ENCODE measurements around the gene NOX5.

Gene NOX5

DNA sequence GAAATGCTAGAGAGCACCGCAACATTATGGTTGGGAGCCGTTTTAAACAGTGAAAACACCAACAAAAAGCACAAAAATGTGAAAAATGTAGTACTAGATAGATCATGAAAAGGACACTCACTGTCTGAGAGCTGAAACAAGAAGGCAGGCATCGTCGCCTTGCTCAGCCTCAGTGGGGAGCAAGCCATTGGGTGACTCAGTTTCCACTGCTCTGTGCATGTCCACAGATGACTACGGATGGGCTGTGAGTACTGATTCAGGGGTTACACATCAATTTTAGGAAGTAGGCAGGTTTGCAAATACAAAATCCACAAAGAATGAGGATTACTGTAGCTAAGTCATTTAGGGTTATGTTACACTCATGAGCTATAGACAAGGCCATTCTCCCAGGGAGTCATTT is 10.8 kb downstream of the NOX5 start:
- no peak for DNase-seq

DNA sequence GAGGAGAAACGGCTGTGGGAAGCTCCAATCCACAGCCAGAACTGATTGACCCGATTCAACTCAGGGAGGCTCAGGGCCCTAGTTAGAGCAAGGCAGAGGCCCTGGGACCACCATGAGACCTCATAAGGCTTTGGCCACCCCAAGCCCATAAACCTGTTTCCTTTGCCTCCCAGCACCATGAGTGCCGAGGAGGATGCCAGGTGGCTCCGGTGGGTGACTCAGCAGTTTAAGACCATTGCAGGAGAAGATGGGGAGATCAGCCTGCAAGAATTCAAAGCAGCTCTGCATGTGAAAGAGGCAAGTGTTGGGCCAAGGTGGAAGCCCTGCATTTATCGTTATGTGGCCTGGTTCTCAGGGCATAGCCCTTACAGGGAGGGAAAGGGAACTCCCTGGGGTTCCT is 11.9 kb downstream of the NOX5 start:
- no peak for DNase-seq

DNA sequence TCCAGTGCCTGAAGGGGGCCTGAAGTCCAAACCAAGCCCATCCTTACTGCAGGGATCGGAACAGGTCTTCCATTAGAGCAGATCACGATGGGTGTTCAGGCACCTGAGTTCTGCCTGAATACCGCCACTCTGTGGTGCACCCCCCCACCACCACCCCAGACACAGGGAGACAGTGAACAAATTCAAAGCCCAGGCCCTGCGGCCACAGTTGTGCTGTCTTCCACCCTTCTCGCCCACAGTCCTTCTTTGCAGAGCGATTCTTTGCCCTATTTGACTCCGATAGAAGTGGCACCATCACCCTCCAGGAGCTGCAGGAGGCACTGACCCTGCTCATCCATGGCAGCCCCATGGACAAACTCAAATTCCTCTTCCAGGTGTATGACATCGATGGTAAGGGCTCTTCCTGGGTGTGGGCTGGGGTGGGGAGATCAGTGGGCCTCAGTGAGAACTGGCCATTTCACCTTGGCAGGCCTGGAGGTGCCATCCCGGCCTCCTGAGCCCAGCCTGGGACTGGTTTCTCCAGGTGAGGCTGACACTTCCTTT is 13.6 kb downstream of the NOX5 start:
- DNase-seq: no peak

DNA sequence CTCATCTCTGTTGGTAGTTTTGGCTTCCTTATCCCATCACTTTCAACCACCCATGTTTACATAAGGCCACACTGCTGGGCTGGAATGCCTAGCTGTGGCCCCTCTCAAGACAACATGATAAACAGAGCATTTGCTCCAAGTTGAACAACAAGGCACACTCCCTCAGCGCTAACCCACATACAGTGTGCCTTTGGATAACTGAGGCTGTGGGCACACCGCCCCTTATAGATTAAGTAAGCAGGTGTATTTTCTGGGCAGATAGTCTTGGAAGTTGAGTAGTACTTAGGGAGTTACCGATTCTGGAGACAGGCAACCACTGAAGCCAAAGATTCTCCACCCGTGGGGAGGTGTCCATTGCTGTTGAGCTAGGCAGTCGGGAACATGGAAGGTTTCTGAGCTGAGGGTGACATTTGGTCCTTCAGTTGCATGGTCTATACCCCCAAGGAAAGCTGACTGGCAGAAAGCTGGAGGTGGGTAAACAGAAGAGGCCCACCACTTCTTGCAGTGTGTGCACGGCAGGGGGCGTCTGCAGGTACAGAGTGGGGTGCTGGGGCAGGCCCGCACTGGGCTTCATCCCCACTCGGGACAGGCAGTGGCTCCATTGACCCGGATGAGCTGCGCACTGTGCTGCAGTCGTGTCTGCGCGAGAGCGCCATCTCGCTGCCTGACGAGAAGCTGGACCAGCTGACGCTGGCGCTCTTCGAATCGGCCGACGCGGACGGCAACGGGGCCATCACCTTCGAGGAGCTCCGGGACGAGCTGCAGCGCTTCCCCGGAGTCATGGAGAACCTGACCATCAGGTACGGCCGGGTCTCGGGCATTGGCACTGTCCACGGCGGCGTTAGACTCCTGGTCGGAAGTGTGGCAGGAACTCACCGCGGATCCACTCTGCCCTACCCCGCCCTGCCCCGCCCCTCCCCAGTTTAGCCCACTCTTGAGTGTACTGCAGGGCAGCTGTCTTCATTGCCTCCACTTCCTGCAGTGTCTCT is 16.8 kb downstream of the NOX5 start:
- DNase-seq: peak; percentile 83

DNA sequence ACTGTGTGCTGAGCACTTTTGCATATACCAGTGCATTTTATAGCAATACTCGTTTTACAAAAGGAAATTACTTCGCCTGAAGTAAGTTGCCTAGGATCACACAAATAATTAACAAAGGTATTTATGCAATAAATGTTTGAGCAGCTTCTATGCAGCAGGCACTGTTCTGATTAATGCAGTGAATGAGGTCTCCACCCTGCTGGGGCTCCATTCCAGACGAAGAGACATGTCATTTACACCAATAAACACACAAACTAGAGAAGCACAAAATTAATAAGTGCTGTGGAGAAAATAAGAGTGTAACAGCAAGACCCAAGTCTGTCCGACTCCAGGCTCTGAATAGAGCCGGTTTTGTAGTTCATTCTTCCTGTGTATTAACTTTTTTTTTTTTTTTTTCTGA is 17.5 kb downstream of the NOX5 start:
- DNase-seq: no peak

DNA sequence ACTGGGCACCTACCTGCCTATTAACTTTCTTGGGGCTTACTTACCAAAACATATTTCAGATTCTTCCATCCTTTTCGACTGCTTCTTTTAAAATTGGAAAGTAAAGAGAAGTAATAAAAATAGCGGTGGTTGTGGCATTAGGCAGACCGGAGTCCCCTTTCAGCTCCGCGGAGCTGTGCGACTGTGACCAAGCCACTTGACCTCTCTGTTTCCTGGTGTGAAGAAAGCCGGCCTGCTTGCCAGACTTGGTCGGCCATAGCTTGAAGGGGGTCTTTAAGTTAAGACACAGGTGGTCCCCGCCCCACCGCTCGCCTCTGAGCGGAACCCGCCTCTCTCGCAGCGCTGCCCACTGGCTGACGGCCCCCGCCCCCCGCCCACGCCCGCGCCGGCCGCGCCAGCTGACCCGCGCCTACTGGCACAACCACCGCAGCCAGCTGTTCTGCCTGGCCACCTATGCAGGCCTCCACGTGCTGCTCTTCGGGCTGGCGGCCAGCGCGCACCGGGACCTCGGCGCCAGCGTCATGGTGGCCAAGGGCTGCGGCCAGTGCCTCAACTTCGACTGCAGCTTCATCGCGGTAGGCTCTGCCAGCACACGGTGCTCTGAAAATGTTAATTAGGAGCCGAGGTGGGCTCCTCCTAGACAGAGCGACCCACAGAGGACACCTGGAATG is 18.3 kb downstream of the NOX5 start:
- DNase-seq: no peak

DNA sequence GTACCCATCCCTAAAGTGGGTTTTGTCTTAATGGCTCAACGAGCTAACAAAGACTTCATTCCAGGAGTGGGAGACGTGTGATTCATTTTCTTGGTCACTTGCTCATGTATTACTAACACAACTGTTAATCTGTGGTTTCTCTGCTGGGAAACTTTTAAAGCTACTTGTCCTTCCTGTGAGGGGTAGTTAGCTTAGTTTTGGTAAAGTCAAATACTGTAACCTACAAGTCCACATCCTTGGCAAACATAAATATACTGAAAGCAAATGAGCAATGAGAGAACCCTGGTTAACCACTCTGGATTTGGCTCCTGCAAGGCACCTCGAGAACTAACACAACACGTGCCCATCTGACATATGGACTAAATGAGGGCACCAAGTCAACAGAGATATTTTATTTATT is 19.9 kb downstream of the NOX5 start:
- no peak for DNase-seq

- no peak for DNase-seq
Measured at GRCh38 chr15:69035205-69035917, 20.9 kb downstream of the NOX5 start.

GRCh38 chr15:69035918-69036258 is 21.4 kb downstream of the NOX5 start:
- no peak for DNase-seq

GRCh38 chr15:69036826-69037225 is 22.3 kb downstream of the NOX5 start:
- DNase-seq: no peak

DNA sequence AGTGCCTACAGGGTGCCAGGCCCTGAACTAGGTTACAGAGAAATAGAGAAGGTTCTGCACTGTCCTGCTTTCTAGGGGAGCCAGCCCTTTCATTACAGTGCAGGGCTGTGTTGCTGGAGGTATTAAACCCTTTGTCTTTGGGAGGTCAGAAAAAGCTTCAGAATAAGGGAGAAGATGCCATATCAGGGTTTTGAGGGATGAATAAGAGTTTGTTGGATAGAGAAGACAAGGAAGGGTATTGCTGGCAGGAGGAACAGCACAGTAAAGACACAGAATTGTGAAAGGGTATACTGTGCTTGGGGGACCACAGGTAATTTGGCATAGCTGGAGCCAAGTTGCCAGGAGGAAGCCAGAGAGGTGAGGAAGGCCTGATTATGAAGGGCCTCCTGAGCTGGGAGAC is 23.0 kb downstream of the NOX5 start:
- no peak for DNase-seq

DNA sequence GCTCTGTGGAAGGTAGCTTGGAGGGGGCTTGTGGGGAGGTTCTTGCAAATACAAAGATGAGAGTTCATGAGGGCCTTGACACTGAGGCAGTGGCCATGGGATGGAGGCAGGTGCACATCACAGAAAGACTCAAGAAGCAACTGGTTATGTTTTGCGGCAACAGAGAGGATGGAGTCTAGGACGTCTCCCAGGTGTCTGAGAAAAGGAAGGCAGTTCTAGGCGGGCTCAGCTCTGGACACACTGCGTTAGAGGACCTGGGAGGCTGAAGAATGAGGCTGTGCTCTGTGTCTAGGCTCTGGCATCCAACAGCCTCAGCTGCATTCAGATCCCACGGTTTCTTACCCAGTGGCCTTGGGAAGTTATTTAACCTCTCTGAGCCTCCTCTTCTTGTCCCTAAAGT is 23.5 kb downstream of the NOX5 start:
- DNase-seq: no peak

GRCh38 chr15:69038508-69038907 is 24.0 kb downstream of the NOX5 start:
- no peak for DNase-seq

DNA sequence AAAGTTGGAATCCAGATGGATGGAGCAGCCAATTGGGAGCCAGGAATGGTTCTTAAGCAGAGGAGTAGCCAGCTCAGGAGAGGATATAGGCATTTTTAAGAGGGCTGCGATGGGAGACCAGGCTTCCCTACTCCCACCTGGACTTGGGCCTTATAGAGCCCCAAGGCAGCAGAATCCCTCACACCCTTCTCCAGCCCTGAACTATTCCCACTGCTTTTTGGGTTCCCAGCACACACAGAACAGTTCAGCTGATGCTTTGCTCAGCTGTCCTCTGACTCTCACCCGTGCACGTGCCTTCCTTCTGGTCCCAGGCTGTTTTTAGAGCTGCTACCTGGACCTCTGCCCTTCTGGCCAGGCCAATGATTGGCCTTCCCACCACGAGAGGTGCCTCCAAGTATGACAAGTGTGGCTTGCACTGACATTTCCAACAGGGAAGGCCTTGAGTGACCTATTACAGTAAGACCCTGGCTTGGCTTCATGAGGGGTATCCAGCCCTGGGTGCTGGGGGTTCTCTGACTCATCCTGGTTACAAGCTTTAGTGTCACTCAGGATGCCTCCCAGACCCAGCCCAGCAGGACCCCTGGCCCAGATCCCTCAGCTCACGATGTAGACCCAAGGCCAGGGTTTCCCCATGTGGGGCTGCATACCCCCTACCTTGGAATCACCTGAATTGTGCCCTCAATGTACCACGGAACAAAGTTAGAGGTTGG is 25.2 kb downstream of the NOX5 start:
- DNase-seq: no peak

- no peak for DNase-seq
Measured at GRCh38 chr15:69042531-69042930, 28.0 kb downstream of the NOX5 start.

DNA sequence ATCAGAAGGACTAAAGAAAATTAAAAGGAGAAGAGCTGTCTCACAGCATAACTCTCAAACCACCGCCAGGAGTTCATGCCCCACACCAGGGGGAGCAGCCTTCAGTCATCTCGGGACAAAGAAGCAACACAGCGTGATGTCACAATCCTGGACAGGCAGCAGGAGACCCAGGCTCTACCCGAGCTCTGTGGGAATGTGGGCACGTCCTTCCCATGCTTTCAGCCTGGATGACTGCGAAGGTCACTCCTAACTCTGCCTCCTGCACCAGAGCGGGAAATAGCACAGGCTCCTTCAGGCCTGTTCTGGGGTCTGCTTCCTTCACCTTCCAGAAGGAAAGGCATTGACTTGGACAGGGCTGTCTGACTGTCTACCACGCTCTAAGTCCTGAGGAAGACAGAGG is 31.3 kb downstream of the NOX5 start:
- no peak for DNase-seq

DNA sequence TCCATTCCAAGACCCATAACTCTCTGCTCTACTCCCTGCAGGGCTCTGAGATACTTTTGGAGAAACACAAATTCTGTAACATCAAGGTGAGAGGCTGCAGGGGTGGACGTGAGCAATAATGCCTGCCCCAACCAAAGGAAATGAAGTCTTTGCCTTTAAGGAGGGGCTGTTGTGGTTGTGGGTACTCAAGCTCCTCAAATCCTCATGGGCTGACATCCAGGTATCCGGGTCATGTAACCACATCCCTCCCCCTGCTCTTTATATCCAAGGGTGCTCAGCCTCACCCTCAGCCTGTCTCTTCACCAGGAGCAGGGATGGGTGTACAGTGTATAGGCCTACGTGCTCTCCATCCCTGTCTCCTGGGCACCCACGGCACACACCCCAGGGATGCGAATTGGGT is 32.3 kb downstream of the NOX5 start:
- no peak for DNase-seq

GRCh38 chr15:69049976-69050375 is 35.5 kb downstream of the NOX5 start:
- DNase-seq: no peak

DNA sequence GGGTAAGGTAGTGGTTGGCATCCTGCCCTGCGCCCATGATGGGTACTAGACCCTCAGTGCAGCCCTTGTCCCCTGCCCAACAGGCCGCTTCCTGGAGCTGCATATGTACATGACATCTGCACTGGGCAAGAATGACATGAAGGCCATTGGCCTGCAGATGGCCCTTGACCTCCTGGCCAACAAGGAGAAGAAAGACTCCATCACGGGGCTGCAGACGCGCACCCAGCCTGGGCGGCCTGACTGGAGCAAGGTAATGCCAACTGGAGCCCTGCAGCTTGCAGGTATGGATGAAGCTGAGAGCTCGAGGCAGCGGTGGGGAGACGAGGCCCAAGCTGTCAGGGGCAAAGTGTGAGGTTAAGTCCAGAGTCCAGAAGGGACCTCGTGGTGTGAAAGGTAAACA is 40.8 kb downstream of the NOX5 start:
- no peak for DNase-seq

DNA sequence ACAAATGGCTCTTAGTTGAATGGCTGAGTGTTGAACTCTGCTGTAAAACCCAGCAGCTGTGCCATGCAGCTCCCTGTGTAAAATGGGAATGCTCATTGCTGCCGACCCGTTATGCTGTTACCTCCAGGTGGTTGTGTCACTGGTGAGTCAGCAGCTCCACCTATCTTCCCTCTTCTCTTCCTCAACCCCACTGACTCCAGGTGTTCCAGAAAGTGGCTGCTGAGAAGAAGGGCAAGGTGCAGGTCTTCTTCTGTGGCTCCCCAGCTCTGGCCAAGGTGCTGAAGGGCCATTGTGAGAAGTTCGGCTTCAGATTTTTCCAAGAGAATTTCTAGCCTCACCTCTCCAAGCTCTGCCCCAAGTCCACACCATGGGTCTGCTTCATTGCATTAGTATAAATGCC is 41.9 kb downstream of the NOX5 start:
- DNase-seq: no peak

GRCh38 chr15:69058830-69059556 is 44.5 kb downstream of the NOX5 start:
- DNase-seq: peak; percentile 91

DNA sequence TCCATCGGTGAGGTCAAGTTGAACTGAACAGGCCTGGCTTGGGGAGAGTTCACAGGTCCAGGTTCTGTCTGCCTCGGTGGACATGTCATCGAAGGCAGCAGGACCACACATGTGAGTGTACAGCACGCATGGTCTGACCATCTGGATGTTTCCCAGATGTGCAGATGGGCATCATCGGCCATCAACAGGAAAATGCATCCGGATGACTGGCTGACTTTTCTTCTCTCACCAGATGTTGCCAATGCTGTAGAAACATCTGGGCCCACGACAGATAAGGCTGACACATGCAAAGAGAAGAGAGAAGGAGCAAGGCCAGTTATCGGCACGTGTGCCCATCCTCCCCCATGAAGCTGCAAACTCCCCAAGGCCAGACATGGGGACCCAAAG is 45.1 kb downstream of the NOX5 start:
- no peak for DNase-seq

Data from OCI-M1 (cell line).